Right hindlimb (tissue), 1 donor: ENCODE measurements around the gene CES4A.
"Not testable (repeated sequence)": the region's sequence is repeated elsewhere in the genome, so short reads cannot be mapped to it uniquely, and the experiment has no call there.

Experiments
- DNase-seq: peaks from one replicate; pipeline ENCODE4 v3.0.0-alpha.2; 2018

The CES4A gene

GRCh38 chr16:66993558-66993957 lies 5.2 kb downstream of the CES4A start:
- not testable (repeated sequence) for DNase-seq

GRCh38 chr16:66996324-66996982 lies 8.1 kb downstream of the CES4A start:
- no peak for DNase-seq

- no peak for DNase-seq
Measured at GRCh38 chr16:66996983-66997358, 8.6 kb downstream of the CES4A start.

DNA sequence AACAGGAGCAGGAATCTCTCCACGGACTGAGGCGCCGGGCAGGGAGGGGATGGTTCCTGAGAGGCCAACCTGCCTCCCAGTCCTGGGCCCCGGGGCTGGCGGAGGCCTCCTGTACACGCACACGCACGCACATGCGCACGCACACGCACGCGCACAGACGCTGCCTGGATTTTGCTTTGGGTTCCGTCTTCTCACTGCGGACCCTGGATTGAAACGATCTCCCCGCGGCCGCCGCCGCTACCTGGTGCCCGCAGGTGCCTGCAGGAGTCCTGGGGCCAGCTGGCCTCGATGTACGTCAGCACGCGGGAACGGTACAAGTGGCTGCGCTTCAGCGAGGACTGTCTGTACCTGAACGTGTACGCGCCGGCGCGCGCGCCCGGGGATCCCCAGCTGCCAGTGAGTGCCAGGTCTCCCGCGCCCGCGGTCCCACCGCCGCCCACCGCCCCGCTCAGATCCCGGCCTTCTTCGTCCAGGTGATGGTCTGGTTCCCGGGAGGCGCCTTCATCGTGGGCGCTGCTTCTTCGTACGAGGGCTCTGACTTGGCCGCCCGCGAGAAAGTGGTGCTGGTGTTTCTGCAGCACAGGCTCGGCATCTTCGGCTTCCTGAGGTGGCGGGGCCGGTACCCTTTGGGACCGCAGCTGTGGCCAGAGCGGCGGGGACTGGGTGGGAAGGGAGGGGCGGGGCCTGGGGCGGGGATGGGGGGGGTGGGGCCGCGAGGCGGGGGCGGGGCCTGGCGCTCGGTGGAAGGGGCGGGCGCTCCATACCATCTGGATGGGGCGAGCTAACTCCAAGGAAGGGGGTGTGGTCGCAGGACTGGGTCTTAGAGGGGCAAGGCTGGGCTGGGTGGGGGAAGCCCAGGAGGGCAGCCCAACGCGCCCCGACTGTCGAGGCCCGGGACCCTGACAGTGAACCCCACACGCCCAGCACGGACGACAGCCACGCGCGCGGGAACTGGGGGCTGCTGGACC lies 12.3 kb downstream of the CES4A start:
- peak; percentile 76 for DNase-seq

- no peak for DNase-seq
Measured at GRCh38 chr16:67001726-67002125, 13.3 kb downstream of the CES4A start.

- no peak for DNase-seq
Measured at GRCh38 chr16:67006930-67007658, 18.7 kb downstream of the CES4A start.

DNA sequence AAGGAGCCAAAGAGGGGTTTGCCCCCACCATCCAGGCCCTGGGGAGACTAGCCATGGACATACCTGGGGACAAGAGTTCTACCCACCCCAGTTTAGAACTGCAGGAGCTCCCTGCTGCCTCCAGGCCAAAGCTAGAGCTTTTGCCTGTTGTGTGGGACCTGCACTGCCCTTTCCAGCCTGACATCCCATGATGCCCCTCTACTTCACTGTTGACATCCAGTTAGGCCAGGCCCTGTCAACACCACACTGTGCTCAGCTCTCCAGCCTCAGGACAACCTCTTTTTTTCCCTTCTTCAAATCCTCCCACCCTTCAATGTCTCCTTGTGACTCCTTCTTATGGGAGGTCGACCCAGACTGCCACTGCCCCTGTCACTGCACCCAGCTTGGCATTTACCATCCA lies 20.8 kb downstream of the CES4A start:
- DNase-seq, result no peak

- no peak for DNase-seq
Measured at GRCh38 chr16:67011274-67011673, 22.9 kb downstream of the CES4A start.

DNA sequence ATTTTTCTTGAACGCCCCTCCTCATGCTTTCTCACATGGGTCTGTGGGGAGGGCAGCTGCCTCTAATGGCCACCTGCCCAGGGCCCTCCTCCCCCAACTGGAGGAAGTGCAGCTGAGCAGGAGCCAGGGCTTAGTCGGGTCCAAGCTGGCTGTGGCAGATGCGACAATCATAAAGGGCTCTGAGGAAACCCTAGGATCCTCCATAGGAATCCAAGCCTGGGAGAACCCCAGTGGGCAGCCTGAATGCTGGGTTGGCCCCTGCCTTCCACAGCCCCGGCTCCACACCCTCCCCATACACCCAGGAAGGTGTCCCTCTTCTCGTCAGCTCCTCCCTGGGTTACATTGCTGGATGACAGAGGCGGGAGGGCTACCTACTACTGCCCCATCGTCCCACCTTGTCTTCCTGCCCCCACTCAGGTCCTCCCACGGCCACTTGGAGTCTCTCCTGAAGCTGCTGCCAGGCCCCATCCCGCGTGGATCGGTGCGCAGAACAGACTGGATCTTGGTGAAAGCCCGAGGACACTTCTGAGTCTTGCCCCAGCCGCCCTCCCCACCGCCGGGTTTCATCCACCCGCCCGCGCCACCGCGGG lies 24.9 kb downstream of the CES4A start:
- peak; percentile 84 for DNase-seq

DNA sequence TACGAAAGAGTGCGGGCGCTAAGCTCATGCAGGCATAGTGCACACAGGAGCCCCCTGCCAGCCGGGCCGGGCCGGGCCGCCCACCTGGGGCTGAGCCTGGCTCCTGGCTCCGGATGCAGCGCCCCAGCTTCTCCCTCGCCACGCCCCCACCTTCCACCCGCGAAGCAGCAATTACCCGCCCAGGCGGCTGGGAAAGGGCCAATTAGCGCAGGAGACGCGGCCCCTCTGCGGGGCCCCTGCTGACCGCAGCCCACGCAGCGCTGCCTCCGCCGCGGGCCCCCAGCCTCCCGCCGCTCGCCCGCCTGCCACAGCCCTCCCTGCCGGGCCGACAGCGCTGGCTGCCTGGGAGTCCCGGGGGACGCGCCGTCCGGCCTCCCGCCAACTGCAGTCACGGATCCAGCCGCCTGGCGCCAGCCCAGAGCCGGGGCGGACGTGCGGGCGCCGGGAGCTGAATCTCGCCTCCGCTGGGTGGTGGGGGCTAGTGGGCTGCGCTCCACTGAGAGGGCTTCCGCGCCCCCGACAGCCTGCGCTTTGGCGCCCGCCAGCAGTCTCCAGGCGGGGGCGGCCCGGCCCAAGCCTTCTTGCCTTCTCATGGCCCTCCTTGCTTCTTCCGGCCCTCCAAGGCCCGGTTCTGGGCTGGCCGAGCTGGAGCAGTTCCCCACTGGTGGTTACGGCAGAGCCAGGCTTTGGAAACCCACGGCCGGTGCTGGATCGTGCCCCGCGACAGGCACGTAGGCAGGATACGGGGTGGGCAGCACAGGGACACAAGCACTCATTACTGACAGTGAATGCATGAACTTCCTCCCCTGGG lies 25.6 kb downstream of the CES4A start:
- peak; percentile 93 for DNase-seq

DNA sequence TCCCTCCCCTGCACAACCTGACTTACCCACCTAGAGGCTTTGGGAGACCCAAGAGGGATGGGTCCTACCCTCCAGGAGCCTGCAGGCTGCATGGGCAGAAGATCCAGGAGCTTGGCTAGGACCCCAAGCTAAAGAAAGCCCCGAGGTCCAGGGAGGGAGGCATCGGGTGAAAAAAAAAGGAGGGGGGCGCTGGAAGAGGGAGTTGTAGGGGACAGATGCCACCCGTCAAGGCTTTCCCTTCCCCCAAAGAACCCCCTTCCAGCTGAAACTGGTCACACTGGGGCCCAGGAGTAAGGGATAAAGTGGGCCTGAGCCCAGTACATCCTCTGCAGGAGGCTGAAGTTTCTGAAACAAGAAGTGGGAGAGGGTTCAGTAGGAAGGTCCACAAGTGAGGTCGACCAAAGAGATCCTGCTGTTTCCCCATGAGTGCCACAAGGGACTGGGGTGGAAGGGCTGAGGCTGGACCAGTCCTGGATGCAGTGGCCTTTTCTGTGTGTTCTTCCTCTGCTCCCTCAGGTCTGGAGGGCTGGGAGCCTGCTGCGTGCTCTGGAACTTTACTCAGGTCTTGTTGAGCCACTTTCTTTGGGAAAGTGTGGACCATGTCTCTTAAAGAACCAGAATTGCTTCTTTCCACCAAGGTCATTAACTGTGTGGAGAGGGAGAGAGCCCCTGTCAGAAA lies 26.4 kb downstream of the CES4A start:
- DNase-seq, result no peak

GRCh38 chr16:67015313-67015731 lies 26.9 kb downstream of the CES4A start:
- no peak for DNase-seq

DNA sequence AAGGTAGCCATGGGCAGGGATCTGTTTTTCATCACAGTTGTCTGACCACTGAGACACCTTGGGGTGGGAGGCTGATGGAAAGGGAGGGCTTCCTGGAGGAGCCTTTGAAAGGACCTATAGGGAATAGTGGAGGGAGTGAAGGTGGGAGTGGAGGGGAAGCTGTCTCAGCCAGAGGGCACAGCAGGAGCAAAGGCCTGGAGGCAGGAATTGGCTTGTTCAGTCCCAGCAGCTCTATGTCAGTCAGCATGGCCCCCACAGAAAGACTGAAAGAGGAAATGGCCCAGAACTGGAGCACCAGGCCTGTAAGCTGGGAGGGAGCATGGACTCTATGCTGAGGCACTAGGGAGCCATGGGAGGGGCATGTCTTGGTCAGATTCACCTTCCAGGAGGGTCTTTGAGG lies 27.8 kb downstream of the CES4A start:
- DNase-seq, result no peak

DNA sequence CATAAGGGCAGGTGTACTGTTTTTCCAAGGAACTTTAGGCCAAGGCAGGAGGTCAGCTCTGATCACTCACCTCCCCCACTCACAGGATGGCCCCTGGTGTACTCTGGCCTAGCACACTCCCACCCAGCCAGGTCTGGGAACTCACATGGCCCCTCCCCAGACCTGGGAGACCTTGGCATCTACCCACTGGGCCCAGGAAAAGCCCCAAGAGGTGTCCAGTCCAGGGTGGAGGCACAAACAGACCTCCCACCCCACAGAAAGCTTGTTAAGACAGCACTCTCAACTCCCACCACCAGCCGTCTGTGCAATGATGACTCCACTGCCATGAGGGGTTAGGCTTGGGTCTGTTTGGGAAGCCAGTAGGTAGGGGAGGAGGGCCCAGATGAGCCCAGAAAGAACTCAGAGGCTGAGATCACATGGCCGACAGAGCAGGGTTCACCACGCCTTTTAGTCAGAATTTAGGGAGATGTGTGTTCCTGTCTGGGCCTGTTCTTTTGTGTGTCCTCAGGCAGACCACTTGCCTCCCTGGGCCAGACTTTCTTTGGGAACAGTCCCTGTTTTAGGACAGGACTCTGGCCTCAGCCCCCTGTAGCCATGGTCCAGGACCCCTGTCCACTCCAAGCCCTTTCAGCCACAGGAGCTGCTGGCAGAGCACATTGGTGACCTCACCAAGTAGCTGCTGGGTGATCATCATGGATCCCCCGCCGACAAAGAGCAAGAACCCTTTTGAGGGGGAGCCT lies 28.5 kb downstream of the CES4A start:
- no peak for DNase-seq

DNA sequence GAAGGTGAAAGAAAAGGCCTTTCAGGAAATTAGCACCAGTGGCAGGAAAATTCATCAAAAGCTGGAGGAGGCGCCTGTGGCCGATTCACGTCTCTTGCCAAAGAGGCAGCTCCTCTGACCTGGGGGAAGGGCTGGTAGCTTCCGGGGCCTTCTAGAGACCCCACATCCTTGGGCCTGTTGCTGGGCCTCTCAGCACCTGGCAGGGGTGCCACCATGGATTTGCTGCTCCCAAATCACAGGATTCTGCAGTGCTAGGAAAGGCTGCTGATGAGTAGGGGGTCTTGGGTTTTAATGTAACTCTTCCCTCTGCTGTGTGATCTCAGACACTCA lies 29.0 kb downstream of the CES4A start:
- DNase-seq, result no peak

- DNase-seq, result peak; percentile 81
Measured at GRCh38 chr16:67017810-67018488, 29.6 kb downstream of the CES4A start.

DNA sequence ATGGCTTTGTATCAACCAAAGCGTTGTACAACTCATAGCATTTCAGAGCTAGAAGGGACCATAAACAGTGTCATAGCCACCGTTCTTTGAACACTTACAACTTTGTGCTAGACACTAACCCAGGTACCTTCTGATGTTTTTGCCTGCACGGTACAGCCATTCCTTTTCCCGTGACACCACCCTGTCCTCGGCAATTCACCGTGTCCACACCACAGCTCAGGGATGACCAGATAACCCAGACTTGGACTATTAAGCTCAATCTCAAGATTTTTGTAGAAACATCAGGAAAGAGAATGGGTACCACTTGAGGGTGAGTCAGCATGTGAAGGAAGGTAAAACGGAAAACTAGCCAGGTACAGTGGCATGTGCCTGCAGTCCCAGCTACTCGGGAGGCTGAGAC lies 30.8 kb downstream of the CES4A start:
- DNase-seq, result no peak

DNA sequence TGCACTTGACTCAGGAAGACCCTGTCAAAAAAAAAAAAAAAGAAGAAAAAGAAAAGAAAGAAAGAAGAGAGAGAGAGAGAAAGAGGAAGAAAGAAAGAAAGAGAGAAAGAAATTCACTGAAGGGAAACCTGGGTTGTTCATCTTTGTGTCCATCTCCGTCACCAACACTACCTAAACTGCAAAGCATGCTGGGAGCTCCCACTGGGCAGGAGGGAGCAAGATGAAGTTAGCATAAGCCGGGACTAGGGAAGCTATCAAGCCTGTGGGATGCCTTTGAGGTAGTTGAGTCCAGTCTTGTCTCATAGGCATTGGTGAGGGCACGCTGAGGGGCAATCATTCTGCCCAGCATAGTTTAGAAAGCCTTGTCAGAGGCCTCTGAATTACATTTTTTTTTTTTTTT lies 32.9 kb downstream of the CES4A start:
- DNase-seq, result no peak

GRCh38 chr16:67022531-67023214 lies 34.3 kb downstream of the CES4A start:
- no peak for DNase-seq

- DNase-seq, result no peak
Measured at GRCh38 chr16:67023689-67024088, 35.3 kb downstream of the CES4A start.
